Lower lobe of right lung (tissue), 2 donors: ENCODE data around the gene RALGDS. TPM values are rescaled to one million over a fixed set of nuclear protein-coding genes. Genes with fewer than 3 reads are reported as not detected.
A peak's percentile ranks its signal among the peaks of the same experiment; 100 is the strongest.

Experiments
- ATAC-seq, 2 donors: fragments of 200-7000 bp; cut with Tn5 transposase; one replicate each; pipeline ENCODE4 v1.9.1; 2020 to 2022; ENCODE audit warnings: mild to moderate bottlenecking in 2 of 2, moderate library complexity in 2 of 2
- DNase-seq: peaks from one replicate; pipeline ENCODE4 v3.0.0-alpha.2; 2020
- H3K27ac ChIP-seq: fragments of 200-600 bp; one replicate; pipeline ENCODE4 v1.8.0; 2022
- H3K27me3 ChIP-seq: fragments of 200-600 bp; one replicate; pipeline ENCODE4 v1.8.0; 2022; ENCODE audit warnings: low read depth
- H3K36me3 ChIP-seq: fragments of 200-600 bp; one replicate; pipeline ENCODE4 v1.8.0; 2022; ENCODE audit warnings: mild to moderate bottlenecking
- H3K4me1 ChIP-seq: fragments of 200-600 bp; one replicate; pipeline ENCODE4 v1.8.0; 2022
- H3K4me3 ChIP-seq: fragments of 200-600 bp; one replicate; pipeline ENCODE4 v1.8.0; 2022; ENCODE audit warnings: mild to moderate bottlenecking
- H3K9me3 ChIP-seq: fragments of 200-600 bp; one replicate; pipeline ENCODE4 v1.8.0; 2022
- intact Hi-C: fragments of 100-400 bp; cut with DNase I; formaldehyde crosslinking; loops from one replicate; pipeline ENCODE4 v1.11.0; 2022
- total RNA-seq: library from RNA; stranded (reverse); fragmentation: NEBNext Ultra II Directional; extraction: Animal tissue kit (Norgen Biotek cat#: 25700); gene quantifications from one replicate; pipeline ENCODE4 v1.2.1, GENCODE V29; 2021
- TF ChIP-seq, protein P1 (sequence below): fragments of 200-600 bp; IDR thresholded peaks from one replicate; pipeline ENCODE4 v1.8.0; 2022; ENCODE audit warnings: antibody characterized with exemption, mild to moderate bottlenecking
- donor health status: DM: no; HTN: yes; CAD: no; lungs with severe emphysema.

The RALGDS gene
- total RNA-seq, 1 donor from 2014 or later, result 71.1 TPM

DNA sequence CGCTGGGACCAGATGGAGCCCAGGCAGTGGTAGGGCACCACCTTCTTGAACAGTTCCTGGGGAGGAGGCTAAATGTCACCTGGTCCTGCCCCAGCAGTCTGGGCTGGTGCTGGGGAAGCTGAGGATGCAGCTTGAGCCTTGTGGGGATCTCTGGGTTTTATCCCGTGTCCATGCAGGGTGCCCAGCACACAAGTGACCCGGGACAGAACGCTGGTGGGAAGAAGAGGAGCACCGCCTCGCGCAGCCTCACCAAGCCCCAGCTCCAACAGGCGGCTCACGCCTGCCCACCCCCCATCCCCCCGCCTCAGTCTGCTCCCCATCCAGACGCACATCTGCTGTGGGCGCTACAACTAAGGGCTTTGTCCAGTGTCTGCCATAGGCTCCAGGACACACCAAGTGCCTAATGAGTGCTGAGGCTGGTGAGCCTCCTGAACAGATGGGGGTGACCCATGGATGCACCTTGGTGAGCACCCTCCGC lies 13.8 kb downstream of the RALGDS start:
- Histone ChIP-seq H3K36me3 (peaks cover 96% of the 10 kb centered on the region), H3K27ac (no peak overlapping the region), H3K4me3 (no peak overlapping the region), H3K9me3 (no peaks in the 10 kb centered on the region), H3K4me1 (peaks cover 5% of the 10 kb centered on the region), H3K27me3 (no peaks in the 10 kb centered on the region)
- DNase-seq, result peak; percentile 43
- intact Hi-C loops, result no loop called here
- no peak for ATAC-seq
- TF ChIP-seq, protein P1, sequence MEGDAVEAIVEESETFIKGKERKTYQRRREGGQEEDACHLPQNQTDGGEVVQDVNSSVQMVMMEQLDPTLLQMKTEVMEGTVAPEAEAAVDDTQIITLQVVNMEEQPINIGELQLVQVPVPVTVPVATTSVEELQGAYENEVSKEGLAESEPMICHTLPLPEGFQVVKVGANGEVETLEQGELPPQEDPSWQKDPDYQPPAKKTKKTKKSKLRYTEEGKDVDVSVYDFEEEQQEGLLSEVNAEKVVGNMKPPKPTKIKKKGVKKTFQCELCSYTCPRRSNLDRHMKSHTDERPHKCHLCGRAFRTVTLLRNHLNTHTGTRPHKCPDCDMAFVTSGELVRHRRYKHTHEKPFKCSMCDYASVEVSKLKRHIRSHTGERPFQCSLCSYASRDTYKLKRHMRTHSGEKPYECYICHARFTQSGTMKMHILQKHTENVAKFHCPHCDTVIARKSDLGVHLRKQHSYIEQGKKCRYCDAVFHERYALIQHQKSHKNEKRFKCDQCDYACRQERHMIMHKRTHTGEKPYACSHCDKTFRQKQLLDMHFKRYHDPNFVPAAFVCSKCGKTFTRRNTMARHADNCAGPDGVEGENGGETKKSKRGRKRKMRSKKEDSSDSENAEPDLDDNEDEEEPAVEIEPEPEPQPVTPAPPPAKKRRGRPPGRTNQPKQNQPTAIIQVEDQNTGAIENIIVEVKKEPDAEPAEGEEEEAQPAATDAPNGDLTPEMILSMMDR, result no peak

DNA sequence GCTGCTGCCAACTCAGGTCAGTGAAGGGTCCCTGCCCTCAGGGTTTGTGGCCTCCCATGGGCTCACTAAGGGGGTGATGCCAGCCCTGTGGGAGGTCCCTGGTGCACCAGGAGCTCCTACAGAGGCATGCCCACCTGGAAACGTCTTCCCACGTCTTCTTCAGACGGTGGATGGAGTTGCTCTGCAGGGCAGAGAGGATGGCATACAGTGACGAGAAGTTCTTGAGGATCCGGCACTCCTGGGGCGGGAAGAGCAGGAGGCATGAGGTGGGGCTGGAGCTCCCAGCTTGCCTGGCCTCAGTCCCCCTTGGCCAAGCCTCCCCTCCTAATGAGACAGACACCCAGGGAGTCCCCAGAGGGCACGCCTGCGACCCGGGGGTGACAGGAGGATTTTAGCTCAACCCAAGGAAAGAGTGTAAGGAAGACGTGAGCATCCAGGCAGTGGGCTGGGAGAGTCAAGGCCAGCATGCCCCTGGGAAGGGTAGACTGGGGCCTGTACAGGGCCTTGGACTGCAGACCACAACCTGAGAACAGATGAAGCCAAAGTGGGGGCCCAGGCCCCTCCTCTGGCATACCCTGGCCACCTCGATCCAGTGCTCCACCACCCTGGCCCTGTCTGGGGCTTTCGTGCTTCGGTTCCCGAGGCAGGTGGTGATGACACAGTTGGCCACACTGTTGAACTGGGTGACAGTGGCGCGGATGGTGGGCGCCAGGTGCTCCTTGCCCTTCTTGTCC lies 14.4 kb downstream of the RALGDS start:
- peaks cover 98% of the 10 kb centered on the region for H3K36me3 ChIP-seq
- no peak overlapping the region for H3K4me3 ChIP-seq
- no peak overlapping the region for H3K27ac ChIP-seq
- H3K4me1 ChIP-seq, result no peaks in the 10 kb centered on the region
- H3K9me3 ChIP-seq, result no peaks in the 10 kb centered on the region
- DNase-seq, result peak; percentile 24
- no peaks in the 10 kb centered on the region for H3K27me3 ChIP-seq
- ATAC-seq, result no peak
- intact Hi-C loops, result no loop called here
- TF ChIP-seq, protein P1, result no peak

DNA sequence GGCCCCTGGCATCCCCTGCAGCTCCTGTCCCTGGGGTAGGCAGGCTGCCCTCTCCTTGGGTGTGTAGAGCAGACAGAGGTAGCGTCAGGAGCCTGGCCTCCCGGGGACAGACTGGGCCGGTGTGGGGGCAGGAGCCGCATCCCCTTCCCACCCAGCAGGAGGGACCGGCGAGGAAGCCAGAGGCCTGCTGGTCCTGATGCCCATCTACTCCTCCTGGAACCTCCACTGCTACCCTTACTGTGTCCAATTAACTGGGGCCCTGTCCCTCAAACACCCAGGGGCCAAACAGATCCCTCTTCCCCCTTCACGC lies 15.6 kb downstream of the RALGDS start:
- Histone ChIP-seq H3K4me1 (no peaks in the 10 kb centered on the region), H3K27ac (no peak overlapping the region), H3K4me3 (no peak overlapping the region), H3K27me3 (no peaks in the 10 kb centered on the region), H3K36me3 (peaks cover 98% of the 10 kb centered on the region), H3K9me3 (no peaks in the 10 kb centered on the region)
- DNase-seq (peak; percentile 30), ATAC-seq (no peak)
- intact Hi-C loops, result no loop called here
- TF ChIP-seq, protein P1, result no peak

DNA sequence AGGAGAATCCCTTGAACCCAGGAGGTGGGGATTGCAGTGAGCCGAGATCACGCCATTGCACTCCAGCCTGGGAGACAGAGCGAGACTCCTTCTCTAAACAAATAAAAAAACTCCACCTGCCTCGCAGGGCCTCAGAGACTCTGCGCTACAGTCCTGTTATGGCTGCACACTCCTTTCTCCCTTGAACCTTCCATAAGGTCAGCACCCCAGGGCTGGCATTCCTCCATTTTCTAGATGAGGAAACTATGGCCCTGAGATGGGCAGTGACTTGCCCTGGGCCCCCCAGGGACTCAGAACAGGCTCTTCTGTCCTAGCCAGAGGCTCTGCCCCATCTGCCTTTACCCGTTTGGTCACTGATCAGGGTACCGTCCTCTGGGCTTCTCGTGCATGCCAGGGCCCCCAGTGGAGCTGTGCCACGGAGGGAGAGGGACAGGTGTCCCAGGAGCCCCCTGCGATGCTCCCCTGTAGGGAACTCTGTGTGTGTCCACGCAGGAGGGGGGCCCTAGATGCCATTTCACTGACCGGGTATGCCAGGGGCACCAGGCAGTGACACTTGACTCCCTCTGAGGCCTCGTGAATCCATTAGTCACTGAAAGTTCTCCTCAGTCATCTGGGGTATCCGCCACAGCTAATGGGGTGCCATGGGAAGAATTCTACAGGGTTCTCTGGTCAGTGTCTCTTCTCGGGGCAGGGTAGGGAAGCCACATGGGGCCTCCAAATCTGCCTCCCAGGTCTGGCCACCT lies 16.2 kb downstream of the RALGDS start:
- no peaks in the 10 kb centered on the region for H3K9me3 ChIP-seq
- no peak overlapping the region for H3K4me3 ChIP-seq
- intact Hi-C loops, result loop anchor here (5.0 kb wide), 1 partner anchor 42 kb away; no protein-coding TSS in a partner anchor
- no peaks in the 10 kb centered on the region for H3K4me1 ChIP-seq
- no peaks in the 10 kb centered on the region for H3K27me3 ChIP-seq
- TF ChIP-seq, protein P1, result no peak
- H3K27ac ChIP-seq, result no peak overlapping the region
- no peak for ATAC-seq
- H3K36me3 ChIP-seq, result peaks cover 98% of the 10 kb centered on the region
- DNase-seq, result peak; percentile 41

DNA sequence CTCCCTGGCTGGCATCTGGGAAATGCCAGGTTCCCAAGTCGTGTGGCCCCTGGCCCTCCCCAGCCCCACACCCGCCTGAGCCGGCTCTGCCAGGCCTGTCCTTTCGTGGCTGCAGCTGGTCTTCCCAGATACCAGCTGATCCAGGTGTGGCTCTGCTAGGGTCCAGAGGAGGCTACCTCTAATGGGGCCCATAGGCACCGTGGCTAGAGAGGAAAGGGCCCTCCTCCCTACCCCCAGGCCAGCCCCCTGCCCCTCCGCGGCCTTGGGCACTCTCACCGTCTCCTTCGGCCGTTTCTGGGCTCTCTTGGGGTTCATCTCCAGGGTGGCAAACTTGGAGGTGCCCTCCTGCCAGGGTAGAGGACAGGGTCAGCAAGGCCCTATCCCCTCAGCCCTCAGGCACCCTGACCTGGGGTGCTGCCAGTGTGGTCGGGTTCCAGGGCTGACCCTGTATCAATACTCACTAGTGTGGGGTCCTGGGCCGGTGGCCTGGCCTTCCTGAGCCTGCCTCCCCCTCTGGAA lies 17.0 kb downstream of the RALGDS start:
- Histone ChIP-seq H3K36me3 (peaks cover 98% of the 10 kb centered on the region), H3K9me3 (no peaks in the 10 kb centered on the region), H3K4me1 (no peaks in the 10 kb centered on the region), H3K4me3 (no peak overlapping the region), H3K27me3 (no peaks in the 10 kb centered on the region), H3K27ac (no peak overlapping the region)
- DNase-seq (peak; percentile 33), ATAC-seq (no peak)
- TF ChIP-seq, protein P1, result no peak
- intact Hi-C loops, result loop anchor here (5.0 kb wide), 1 partner anchor 43 kb away; no protein-coding TSS in a partner anchor
